HG03064 (cell line): Measurements from ENCODE around the gene POTEJ.
"Not testable (repeated sequence)": the region's sequence is repeated elsewhere in the genome, so short reads cannot be mapped to it uniquely, and the experiment has no call there.

Experiments used
- ATAC-seq: cut with Tn5 transposase; IDR thresholded peaks from one replicate; pipeline ENCODE4 v1.9.1; 2021; ENCODE audit warnings: low read depth; ENCODE audit not compliant: unreplicated experiment

The POTEJ gene

DNA sequence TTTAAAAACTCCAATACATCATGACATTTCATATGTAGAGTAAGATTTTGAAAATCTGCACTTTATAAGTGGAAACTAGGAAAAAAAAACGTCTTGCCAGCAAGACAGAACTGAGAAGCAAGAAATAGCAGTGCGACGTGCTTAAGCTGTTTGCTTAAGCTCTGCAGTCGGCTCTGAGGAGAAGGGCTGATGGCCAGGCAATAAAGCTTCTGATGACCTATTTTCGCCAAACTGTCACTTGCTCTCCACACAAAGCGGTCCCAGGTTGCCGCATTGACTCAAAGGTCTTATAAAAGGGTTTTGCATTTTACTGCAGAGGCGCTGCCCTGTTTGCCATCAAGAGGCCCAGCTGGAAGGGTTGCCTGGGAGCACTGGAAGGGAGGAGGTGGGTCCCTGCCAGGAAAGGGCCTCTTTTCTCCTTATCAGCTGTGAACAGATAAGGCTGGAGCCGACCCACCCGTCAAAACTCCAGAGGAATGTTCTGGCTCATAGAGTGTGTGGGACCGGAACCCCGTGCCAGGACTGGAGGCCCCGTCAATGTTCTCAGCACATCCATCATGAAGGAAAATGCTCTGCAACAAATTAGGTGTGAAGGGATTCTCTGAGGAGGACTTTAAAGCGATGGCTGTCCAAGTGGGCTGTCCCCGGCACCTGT lies 9.5 kb upstream of the POTEJ start:
- not testable (repeated sequence) for ATAC-seq

DNA sequence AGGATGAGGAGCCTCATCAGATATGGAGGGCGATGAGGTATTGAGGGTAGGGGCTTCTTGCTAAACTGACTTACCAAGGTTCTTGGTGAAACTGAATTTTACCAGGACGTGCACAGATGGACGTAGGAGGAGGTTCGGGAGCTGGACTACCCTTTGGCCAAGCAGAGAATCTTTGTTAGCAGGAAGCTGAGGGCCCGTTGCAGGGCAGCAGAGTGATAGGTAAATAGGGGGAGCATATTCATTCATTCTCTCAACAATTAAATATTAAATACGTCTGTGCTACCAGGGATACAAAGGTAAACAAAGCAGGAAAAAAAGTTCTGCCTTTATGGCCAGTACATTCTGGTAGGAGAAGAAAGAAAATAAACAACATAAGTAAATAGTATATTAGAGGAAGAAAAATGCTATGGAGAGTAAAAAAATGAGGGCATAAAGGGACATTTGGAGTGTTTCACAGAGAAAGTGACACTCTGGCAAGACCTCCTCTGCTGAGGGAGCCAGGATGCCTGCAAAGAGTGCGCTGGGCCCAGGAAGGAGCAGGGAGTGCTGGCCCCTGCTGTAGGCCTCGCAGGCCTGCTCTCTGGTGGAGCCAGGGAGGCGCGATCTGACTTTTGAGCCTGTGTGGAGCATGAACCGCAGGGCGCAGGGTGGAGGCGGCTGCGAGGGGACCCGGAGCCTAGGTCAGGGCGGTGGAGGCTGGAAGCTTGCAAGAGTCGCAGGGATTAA lies 2.8 kb upstream of the POTEJ start:
- ATAC-seq = not testable (repeated sequence)

DNA sequence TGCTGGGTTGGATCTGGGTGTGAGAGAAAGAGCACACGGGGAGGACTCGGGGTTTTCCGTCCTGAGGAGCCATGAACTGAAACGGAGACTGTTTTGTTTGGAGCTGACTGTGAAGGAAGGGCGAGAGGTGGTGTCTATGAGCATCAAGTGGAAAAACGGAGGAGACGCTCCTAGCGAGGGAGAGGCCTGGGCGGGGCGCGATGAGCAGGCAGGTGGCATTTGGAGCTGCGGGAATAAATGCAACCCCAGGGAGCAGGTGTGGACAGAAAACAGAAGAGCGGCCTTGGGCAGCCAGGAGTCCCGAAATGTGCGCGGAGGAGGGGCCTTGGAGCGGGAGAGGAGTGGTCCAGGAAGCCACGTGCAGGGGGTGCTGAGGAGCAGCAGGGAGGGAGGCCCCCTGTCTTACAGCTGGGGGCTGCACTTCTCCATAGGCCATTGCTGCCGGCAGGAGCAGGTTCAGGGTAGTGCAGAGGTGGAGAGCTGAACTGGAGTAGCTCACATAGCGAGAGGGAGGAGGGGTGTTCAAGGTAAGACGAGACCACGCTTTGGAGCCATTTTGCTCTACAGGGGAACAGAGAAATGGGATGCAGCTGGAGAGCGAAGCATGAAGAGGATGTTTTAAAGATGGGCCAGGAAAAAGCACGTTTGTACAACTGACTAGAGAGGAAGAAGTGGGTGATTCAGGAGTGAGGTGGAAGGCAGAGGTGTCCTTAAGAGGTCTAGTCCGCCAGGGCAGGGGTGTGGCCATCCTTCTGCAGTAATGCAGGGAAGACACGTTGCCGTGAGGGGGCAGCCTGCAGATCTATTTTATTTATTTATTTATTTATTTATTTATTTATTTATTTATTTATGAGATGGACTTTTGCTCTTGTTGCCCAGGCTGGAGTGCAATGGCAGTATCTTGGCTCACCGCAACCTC lies 2.0 kb upstream of the POTEJ start:
- ATAC-seq = not testable (repeated sequence)

DNA sequence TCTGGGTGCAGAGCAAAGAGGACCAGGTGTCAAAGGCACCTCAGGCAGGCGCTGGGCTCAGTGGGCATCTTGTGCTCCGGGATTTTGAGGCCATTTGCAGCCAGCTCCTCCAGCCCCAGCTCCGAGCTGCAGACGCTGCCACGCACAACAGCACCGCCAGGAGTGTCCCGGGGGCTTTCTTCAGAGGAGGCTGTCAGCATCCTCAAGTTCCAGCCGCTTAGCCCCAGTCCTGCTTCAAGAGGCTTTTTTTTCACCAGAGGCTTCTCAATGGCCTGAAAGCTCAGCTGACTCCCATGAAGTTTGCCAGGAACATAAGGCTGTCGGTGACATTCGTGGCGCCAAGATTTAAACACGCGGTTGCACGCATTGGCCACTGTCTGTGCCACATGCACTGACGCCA lies 754 bp upstream of the POTEJ start:
- ATAC-seq = not testable (repeated sequence)

DNA sequence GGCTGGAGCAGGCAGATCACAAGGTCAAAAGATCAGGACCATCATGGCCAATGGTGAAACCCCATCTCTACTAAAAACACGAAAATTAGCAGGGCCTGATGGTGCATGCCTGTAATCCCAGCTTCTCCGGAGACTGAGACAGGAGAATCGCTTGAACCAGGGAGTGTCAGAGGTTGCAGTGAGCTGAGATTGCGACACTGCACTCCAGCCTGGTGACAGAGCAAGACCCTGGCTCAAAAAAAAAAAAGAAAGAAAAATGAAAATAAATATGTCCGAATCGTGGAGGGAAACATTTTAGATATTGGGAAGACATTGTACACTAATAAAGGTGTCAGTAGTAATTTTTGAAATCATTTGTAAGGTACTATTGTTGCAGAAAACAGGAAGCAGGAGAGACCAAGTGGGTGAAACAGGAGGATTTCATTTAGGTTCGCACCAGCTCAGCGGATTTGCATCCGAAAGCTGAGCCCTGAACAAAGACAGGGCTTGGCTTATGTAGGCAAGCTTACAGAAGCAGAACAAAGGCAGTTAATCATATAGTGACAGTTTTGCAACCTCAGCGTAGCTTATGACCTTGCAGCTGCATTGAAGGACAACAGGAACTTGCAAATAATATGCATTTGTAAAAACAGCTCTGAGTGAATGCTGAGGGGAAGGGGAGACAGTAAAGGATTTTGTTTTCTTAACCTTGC lies 17.7 kb downstream of the POTEJ start:
- ATAC-seq = not testable (repeated sequence)

DNA sequence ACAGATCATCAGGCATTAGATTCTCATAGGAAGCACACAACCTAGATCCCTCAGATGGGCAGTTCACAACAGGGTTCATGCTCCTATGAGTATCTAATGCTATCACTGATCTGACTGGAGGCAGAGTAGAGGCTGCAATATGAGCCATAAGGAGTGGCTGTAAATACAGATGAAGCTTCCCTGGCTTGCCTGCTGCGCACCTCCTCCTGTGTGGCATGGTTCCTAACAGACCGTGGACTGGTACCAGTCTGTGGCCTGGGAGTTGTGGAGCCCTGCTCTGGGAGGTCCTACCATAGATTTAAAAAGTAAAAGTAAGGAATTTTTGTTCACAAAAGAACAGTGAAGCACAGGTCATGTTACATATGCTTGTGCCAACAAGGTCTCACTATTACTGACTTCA lies 27.7 kb downstream of the POTEJ start:
- ATAC-seq = not testable (repeated sequence)

DNA sequence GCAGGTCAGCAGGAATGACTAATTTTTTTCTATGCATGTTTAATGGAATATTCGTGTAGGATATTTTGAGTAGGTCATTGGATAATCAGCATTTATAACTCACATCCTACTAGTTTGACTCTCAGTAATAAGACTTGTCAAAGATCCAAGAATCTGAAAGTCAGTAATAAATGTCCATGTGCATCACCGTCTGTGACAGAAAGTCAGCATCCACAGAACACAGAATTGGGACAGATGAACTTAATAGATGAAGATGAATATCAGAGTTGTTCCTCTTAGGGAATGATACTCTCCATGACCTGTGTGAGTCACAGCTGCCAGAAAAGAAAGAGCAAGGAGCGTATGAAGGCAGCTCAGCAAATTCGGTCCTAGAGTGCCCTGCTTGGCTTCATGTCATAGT lies 30.4 kb downstream of the POTEJ start:
- not testable (repeated sequence) for ATAC-seq

DNA sequence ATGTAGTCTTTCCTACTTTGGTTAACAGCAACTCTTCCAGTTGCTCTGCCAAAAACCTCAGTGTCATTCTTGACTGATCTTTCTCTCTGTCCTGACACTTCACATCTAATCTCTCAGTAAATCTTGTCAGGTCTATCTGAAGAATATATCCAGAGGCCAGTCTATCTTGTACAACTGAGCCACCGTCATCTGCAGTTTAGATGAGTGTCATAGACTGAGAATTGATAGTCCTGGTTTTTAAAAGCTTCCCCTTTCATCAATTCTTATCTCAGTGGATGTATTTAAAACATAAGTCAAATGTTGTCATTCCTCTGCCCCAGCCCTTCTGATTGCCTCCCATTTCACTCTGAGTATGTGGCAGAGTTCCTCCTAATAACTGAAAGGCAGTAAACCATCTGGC lies 38.0 kb downstream of the POTEJ start:
- not testable (repeated sequence) for ATAC-seq

DNA sequence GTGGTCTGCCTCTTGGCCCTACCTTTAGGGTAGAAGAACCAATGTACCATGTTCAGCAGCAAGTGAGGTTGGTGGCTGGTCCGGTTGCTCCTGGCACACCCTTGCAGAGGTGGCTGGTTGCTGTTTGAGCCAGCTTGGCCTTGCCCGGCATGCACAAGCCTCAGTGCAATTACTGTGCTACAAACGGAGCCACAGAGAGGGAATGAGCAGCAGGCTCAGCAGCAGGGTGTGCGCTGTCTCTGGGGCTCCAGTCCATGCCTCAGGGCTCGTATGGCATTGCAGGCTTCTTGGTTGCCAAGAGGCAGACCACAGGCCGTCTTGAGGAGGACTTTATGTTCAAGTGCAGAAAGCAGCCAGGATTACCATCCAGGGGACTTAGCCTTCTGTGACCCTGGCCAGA lies 53.3 kb downstream of the POTEJ start:
- not testable (repeated sequence) for ATAC-seq

DNA sequence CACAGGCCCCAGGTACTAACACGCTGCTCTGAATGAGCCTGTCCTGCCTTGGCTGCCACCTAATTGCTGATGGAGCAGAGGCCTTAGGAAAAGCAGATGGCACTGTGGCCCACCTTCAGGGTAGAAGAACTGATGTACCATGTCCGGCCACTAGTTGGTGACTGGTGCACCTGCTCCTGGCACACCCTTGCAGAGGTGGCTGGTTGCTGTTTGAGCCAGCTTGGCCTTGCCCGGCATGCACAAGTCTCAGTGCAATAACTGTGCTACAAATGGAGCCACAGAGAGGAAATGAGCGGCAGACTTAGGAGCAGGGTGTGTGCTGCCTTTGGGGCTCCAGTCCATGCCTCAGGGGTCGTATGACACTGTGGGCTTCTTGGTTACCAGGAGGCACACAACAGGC lies 54.4 kb downstream of the POTEJ start:
- ATAC-seq = not testable (repeated sequence)

DNA sequence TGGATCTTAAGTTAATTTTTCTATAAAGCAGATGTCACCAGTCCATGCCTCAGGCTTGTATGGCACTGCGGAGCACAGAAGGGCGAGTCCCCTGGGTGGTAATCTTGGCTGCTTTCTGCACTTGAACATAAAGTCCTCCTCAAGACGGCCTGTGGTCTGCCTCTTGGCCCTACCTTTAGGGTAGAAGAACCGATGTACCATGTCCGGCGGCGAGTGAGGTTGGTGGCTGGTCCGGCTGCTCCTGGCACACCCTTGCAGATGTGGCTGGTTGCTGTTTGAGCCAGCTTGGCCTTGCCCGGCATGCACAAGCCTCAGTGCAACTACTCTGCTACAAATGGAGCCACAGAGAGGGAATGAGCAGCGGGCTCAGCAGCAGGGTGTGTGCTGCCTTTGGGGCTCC lies 56.3 kb downstream of the POTEJ start:
- not testable (repeated sequence) for ATAC-seq

DNA sequence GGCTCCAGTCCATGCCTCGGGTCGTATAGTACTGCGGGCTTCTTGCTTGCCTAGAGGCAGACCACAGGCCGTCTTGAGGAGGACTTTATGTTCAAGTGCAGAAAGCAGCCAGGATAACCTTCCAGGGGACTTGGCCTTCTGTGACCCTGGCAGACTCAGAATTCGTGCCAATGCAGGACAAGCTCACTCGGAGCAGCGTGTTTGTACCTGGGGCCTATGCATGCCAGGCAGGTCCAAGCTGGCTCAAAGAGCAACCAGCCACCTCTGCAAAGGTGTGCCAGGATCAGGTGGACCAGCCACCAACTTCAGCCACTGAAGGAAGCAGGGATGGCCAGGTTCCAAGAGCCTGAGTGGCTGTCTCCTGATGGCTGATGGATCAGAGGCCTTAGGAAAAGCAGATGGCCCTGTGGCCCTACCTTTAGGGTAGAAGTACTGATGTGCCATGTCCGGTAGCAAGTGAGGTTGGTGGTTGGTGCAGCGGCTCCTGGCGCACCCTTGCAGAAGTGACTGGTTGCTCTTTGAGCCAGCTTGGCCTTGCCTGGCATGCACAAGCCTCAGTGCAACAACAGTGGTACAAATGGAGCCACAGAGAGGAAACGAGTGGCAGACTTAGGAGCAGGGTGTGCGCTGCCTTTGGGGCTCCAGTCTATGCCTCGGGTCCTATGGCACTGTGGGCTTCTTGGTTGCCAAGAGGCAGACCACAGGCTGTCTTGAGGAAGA lies 58.9 kb downstream of the POTEJ start:
- ATAC-seq = not testable (repeated sequence)

DNA sequence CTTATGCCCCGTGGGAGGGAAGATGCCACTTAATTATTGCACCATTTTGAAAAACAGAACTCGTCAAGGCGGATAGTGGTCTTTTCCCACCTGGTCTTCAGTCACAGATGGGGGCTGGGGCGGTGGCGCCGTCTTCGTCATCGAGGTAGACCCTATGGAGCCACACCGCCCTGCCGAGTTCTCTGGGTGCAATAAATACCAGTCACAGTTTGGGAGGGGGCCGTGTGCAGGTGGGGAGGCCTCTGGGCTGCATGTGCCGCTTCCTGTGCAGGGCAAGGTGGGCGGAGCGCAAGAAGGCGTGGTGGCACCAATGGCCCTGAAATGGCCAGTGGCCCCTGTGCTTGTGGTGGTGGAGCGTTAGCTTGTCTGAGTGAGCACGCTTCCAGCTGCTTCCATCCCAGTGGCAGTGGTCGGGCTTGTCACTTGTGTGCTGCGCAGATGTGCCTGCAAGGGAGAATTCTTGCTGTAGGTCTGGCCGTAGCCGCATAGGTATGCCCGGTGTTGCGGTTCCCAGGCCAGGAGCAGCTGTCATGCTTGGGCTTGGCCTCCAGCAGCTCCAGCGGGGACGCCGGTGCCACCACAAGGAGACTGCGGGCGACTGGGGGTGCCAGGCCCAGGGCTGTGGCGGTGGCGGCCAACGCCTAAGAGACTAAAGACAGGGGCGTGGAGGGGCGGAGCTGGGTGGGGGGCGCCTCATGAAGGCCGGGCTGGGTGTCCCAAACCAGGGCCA lies 81.0 kb downstream of the POTEJ start:
- ATAC-seq = not testable (repeated sequence)

DNA sequence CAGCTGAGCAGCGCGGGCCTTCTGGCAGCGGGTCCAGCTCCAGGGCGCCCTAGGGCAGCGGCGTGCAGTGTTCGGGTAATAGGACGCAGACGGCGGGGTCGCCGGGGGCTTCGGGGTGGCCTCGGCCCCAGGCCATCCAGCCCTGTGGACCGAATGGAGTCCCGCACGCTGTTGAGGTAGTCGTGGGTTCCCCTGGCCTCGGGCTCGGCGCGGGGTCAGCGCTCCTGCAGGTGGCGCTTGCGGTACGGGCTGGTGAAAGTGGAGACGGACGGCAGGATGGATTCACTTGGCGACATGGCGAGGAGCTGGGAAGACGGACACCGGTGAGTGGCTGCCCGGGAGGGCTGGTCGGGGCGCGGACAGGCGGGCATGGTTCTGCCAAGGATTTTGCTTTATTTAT lies 82.2 kb downstream of the POTEJ start:
- not testable (repeated sequence) for ATAC-seq

DNA sequence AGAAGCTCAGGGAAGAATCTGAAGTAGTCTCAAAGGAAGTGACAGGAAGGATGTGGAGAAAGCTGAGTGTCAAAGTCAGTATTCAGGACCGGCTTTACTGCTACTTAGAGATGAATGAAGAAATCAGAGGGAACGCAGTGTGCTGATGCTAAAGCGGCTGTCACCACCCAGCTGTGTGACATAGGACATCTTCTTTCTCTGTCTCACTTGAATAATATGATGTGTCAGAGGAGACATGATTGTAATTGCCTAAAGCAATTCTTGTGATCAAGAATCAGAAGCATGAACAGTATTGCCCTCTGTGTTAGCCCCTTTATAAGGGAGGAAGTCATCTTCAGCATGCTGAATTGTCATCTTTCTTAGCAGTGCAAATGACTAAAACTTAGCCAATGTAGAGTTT lies 92.0 kb downstream of the POTEJ start:
- not testable (repeated sequence) for ATAC-seq
